KOPT-K1 (cell line): Measurements from ENCODE around the gene B2M.

Experiments
- H3K27ac ChIP-seq: fragments of 200-600 bp; sonication (generic); 2 replicates; pipeline ENCODE4 v1.5.1; 2016; ENCODE audit warnings: antibody characterized with exemption, mild to moderate bottlenecking, low read depth, low read length; ENCODE audit not compliant: poor library complexity, severe bottlenecking
- H3K36me3 ChIP-seq: fragments of 200-600 bp; sonication (generic); 2 replicates; pipeline ENCODE4 v1.5.1; 2017; ENCODE audit warnings: antibody characterized with exemption, mild to moderate bottlenecking, low read length, moderate library complexity; ENCODE audit not compliant: insufficient read depth
- H3K9me3 ChIP-seq: fragments of 200-600 bp; sonication (generic); 2 replicates; pipeline ENCODE4 v1.5.1; 2017; ENCODE audit warnings: antibody characterized with exemption, low read length, mild to moderate bottlenecking; ENCODE audit not compliant: insufficient read depth, poor library complexity, severe bottlenecking

The B2M gene

GRCh38 chr15:44765036-44765435 is 53.7 kb downstream of the B2M start:
- no peaks in the 10 kb centered on the region for H3K9me3 ChIP-seq
- no peak overlapping the region for H3K27ac ChIP-seq
- no peaks in the 10 kb centered on the region for H3K36me3 ChIP-seq
